ENCODE results near the gene ATCAY.

DNA sequence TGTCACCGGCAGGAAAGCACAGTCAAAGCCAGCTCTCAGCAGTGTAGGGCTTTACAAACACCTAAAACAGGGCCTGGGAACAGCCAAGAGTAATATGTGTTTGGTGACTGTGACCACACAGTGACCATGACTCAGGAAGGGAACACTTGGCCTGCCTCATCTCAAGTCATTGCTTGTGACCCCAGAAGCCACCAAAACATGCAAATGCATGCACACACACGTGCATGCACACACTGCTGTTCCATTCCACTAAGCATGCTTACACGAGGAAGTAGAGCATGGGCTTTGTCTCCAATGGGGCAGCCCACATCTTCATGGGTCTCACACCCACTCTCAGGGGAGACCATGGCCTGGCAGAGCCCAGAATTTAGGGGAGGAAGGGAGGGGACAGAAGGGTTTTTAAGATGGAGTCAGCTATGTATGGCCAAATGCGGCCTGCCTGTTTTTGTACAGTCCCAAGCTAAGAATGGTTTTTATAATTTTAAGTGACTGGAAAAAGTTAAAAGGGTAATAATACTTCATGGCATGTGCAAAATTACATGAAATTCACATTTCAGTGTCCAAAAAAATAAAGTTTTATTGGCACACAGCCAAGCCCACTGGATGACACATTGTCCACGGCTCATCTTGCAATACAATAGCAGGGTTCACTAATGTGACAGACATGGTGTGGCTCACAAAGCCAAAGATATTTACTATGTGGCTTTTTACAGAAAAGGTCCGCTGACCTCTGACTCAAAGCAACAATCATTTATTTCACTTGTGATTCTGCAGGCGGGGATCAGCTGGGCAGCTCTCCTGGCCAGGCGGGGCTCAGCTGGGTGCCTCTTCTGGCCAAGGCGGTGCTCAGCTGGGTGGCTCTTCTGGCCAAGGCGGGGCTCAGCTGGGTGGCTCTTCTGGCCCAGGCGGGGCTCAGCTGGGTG is 29.0 kb upstream of the ATCAY start:
- TF ChIP-seq, protein P1, sequence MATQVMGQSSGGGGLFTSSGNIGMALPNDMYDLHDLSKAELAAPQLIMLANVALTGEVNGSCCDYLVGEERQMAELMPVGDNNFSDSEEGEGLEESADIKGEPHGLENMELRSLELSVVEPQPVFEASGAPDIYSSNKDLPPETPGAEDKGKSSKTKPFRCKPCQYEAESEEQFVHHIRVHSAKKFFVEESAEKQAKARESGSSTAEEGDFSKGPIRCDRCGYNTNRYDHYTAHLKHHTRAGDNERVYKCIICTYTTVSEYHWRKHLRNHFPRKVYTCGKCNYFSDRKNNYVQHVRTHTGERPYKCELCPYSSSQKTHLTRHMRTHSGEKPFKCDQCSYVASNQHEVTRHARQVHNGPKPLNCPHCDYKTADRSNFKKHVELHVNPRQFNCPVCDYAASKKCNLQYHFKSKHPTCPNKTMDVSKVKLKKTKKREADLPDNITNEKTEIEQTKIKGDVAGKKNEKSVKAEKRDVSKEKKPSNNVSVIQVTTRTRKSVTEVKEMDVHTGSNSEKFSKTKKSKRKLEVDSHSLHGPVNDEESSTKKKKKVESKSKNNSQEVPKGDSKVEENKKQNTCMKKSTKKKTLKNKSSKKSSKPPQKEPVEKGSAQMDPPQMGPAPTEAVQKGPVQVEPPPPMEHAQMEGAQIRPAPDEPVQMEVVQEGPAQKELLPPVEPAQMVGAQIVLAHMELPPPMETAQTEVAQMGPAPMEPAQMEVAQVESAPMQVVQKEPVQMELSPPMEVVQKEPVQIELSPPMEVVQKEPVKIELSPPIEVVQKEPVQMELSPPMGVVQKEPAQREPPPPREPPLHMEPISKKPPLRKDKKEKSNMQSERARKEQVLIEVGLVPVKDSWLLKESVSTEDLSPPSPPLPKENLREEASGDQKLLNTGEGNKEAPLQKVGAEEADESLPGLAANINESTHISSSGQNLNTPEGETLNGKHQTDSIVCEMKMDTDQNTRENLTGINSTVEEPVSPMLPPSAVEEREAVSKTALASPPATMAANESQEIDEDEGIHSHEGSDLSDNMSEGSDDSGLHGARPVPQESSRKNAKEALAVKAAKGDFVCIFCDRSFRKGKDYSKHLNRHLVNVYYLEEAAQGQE (IDR thresholded peaks at IDR 0.05; ENCODE audit: low read depth) = no peak
- TF ChIP-seq TAF1 (IDR thresholded peaks at IDR 0.05; ENCODE audit: low read depth) (no peak), USF1 (IDR thresholded peaks at IDR 0.05) (0 out of 2 replicates have a peak, but pooled peaks have one; percentile 18), EP300 (IDR thresholded peaks at IDR 0.05; ENCODE audit: borderline replicate concordance) (no peak), CEBPB (IDR thresholded peaks at IDR 0.05) (no peak), RAD21 (IDR thresholded peaks at IDR 0.05; ENCODE audit: low read depth) (no peak), TEAD4 (IDR thresholded peaks at IDR 0.05) (no peak), YY1 (IDR thresholded peaks at IDR 0.05; ENCODE audit: low read depth) (no peak), EGR1 (IDR thresholded peaks at IDR 0.05) (no peak), CREB1 (IDR thresholded peaks at IDR 0.05; ENCODE audit: low read depth) (no peak), ZBTB7A (IDR thresholded peaks at IDR 0.05; ENCODE audit: low read depth) (no peak)
- TF ChIP-seq, protein P2, sequence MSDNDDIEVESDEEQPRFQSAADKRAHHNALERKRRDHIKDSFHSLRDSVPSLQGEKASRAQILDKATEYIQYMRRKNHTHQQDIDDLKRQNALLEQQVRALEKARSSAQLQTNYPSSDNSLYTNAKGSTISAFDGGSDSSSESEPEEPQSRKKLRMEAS (IDR thresholded peaks at IDR 0.05) = no peak
